GM19023 (cell line): ENCODE measurements around the gene GRAPL.
"Not testable (repeated sequence)": the region's sequence is repeated elsewhere in the genome, so short reads cannot be mapped to it uniquely, and the experiment has no call there.

Source experiments
- ATAC-seq: cut with Tn5 transposase; IDR thresholded peaks from one replicate; pipeline ENCODE4 v1.9.1; 2021; ENCODE audit warnings: mild to moderate bottlenecking, moderate library complexity; ENCODE audit not compliant: unreplicated experiment

GRAPL gene

GRCh38 chr17:19127148-19127980, at the start of gene GRAPL:
Gene GRAPL, plus strand, starts transcription at chr17:19127589. Its CDS starts 31 bp downstream, at chr17:19127620.
- ATAC-seq, result not testable (repeated sequence)

- not testable (repeated sequence) for ATAC-seq
These were observed 38.3 kb upstream of the GRAPL start for GRCh38 chr17:19088804-19089685.

DNA sequence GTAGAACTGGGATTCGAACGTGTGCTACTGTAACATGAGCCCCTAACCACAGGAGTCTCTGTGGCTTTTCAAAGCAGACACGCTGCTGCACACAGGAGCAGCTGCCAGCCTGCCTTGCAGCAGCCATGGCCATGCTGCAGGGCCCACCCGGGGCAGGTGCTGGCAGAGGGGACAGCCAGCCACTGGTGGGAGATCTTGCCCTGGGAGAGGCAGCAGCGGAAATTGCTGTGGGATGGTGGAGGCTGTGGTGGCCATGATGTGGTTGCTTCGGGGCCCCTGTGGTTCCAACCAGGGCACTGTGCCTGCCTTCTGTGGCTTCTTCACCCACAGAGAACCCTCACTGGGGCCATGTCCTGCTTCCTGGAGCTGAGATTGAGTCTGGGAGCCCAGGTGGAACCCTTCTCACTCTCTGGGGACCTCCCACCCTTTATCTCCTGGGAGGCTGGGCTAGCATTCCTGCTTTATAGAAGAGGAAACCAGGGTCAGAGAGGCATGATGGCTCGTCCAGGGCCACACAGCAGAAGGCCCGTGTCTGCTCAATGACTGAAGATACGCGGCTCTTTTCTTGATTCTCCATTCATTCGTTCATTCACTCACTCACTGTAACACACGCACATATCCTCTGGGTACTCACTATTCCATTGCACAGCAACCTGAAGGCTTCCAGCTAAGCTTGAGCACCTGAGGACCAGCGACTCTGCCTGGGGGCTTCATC, 37.2 kb upstream of the GRAPL start:
- not testable (repeated sequence) for ATAC-seq

GRCh38 chr17:19092737-19093683, 34.4 kb upstream of the GRAPL start:
- not testable (repeated sequence) for ATAC-seq

GRCh38 chr17:19093684-19094438, 33.5 kb upstream of the GRAPL start:
- ATAC-seq, result not testable (repeated sequence)

- not testable (repeated sequence) for ATAC-seq
These were observed 18.9 kb upstream of the GRAPL start for GRCh38 chr17:19108517-19108916.

DNA sequence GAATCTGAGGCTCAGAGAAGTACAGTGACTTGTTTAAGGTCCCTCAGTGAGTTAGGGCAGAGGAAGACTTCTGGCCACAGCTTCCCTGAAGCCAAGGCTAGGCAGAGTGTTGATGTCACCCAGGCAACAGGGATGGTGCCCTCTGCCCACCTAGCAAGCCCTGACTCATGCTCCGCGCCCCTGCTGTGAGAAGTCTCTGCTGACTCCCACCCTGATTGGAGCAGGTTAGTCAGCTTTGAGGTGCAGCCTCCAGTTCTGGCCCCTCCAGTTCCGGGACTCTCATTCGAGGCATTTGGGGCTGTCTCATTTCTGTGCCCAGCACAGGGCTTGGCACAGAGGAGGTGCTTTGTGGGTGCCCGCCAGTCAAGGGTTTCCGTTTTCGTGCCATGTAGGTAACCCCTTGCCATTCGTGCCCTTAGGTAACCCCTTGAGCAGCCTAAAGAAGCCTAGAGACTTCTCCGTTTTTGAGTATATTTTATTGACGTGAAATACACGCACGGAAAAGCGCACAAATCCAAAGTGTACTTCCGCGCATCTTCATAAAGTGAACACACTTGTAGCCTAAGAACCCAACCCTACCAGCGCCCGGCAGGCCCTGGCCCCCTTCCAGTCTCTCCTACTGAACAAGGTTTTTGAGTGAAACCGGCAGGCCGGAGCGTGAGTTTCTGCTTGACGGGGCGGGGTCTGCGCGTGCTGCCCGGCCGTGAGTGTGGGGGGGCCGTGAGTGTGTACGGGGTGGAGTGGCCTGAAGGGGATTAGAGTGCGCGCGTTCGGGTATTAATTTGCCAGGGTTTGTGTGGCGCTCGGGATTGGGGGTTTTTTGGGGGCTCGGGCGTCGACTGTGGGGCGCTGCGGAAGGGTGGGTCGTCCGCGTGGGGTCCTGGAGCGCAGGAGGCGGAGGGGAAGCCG, 16.9 kb upstream of the GRAPL start:
- peak; percentile 44 for ATAC-seq

DNA sequence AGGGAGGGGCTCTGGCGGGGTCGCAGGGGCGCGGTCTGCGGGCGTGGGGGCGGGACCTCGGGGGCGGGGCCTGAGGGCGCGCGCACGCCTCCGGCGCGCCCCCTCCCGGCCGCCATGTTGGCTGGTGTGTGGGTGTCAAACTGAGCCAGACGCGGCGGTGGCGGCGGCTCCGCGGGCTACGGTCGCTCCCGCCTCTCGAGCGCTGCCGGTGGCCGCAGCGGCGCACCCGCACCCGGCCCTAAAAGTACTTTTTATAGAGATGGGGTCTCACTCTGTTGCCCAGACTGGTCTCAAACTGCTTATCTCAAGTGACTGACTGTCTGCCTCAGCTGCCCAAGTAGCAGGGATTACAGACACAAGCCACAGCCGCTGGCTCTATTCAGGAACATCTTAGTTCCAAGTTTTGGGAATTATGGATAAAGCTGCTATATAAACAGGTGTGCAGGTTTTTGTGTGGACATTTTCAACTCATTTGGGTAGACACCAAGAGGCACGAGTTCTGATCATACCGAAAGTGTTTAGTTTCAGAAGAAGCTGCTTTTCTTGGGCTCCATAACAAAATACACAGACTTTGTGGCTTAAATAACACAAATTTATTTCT, 16.2 kb upstream of the GRAPL start:
- ATAC-seq, result peak; percentile 82

- ATAC-seq, result not testable (repeated sequence)
These were observed 15.5 kb upstream of the GRAPL start for GRCh38 chr17:19111801-19112458.

DNA sequence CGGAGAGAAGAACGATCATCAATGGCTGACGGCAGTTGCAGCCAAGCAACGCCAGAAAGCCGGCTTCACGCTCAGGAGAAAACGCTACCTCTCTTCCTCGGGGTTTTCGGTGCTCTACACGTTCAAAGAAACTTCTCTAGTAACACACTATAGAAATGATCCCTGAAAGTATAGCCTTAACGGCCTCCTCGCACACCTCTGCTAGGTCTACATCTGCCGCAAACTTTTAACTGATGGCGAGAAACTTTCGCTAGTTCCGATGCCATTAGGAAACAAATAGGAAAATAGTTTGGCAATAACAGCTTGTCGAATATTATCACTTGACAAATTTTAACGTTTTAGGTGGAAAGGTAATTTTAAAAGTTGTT, 14.9 kb upstream of the GRAPL start:
- ATAC-seq, result not testable (repeated sequence)

- ATAC-seq, result not testable (repeated sequence)
These were observed 8.7 kb upstream of the GRAPL start for GRCh38 chr17:19118695-19119094.

GRCh38 chr17:19125289-19125688, 2.1 kb upstream of the GRAPL start:
- ATAC-seq, result not testable (repeated sequence)

- ATAC-seq, result not testable (repeated sequence)
These were observed 2.1 kb downstream of the GRAPL start for GRCh38 chr17:19129500-19129899.

- not testable (repeated sequence) for ATAC-seq
These were observed 3.7 kb downstream of the GRAPL start for GRCh38 chr17:19131108-19131507.

GRCh38 chr17:19131772-19132171, 4.4 kb downstream of the GRAPL start:
- ATAC-seq, result not testable (repeated sequence)

- not testable (repeated sequence) for ATAC-seq
These were observed 6.4 kb downstream of the GRAPL start for GRCh38 chr17:19133793-19134192.

GRCh38 chr17:19135391-19135790, 8.0 kb downstream of the GRAPL start:
- not testable (repeated sequence) for ATAC-seq
